Left lung (tissue), 10 donors: ENCODE data around the gene IFT20. TPM values are rescaled to one million over a fixed set of nuclear protein-coding genes. Genes with fewer than 3 reads are reported as not detected.
A peak's percentile ranks its signal among the peaks of the same experiment; 100 is the strongest.

Source experiments
- ATAC-seq: fragments of 200-7000 bp; cut with Tn5 transposase; one replicate; pipeline ENCODE4 v1.9.1; 2020; ENCODE audit warnings: moderate library complexity
- DNase-seq, 4 donors: peaks; one replicate each; pipeline ENCODE4 v3.0.0-alpha.2; 2013 to 2020
- H3K27ac ChIP-seq, 2 donors: fragments of 200-600 bp; sonication (generic) in 1 of 2; one replicate each; pipeline versions ENCODE4 v1.5.0 to v1.8.0; 2020 to 2021
- H3K27me3 ChIP-seq, 2 donors: fragments of 200-600 bp; sonication (generic) in 1 of 2; one replicate each; pipeline versions ENCODE4 v1.5.0 to v1.8.0; 2020 to 2021
- H3K36me3 ChIP-seq, 2 donors: fragments of 200-600 bp; sonication (generic) in 1 of 2; one replicate each; pipeline versions ENCODE4 v1.5.0 to v1.8.0; 2020 to 2021
- H3K4me1 ChIP-seq, 2 donors: fragments of 200-600 bp; one replicate each; pipeline ENCODE4 v1.8.0; 2021
- H3K4me3 ChIP-seq, 2 donors: fragments of 200-600 bp; sonication (generic) in 1 of 2; one replicate each; pipeline versions ENCODE4 v1.5.0 to v1.8.0; 2020 to 2021; ENCODE audit warnings: mild to moderate bottlenecking in 1 of 2
- H3K9me3 ChIP-seq, 2 donors: fragments of 200-600 bp; sonication (generic) in 1 of 2; one replicate each; pipeline versions ENCODE4 v1.5.0 to v1.8.0; 2020 to 2021
- CTCF ChIP-seq, 2 donors: fragments of 200-600 bp; sonication (generic) in 1 of 2; IDR thresholded peaks; one replicate each; pipeline versions ENCODE4 v1.5.0 to v1.8.0; 2021; ENCODE audit warnings: antibody characterized with exemption in 2 of 2
- intact Hi-C, 2 donors: fragments of 100-400 bp; cut with DNase I; formaldehyde crosslinking; loops; one replicate each; pipeline versions ENCODE4 v1.11.2 to v1.14.2; 2022
- polyA plus RNA-seq, 6 donors: library from polyadenylated mRNA; unstranded; fragments of 120-200 nt; gene quantifications; one replicate each; pipeline ENCODE4 v1.2.1, GENCODE V29; 2013; ENCODE audit not compliant: insufficient read length in 6 of 6
- total RNA-seq, 2 donors: library from RNA; stranded (reverse); fragmentation: NEBNext Ultra II Directional; extraction: Animal tissue kit (Norgen Biotek cat#: 25700); gene quantifications; one replicate each; pipeline ENCODE4 v1.2.1, GENCODE V29; 2021
- donor health status: DM: no; HTN: yes; CAD: no.
- donor health status: DM: no; HTN: no; CAD: no.

IFT20 gene
- total and polyA plus RNA-seq, 8 donors, result 27.6 to 60.4 (median 54.2) TPM

- no peaks in the 10 kb centered on the region for H3K27me3 ChIP-seq
- H3K9me3 ChIP-seq, result no peaks in the 10 kb centered on the region
- TF ChIP-seq CTCF (IDR thresholded peaks at IDR 0.05), result no peak
- ATAC-seq, result no peak
- no peak for DNase-seq
- no peak within 1 kb of the TSS for H3K4me3 ChIP-seq
- H3K4me1 ChIP-seq, result no peaks in the 10 kb centered on the region
- intact Hi-C loops, result no loop called here
- H3K27ac ChIP-seq, result no peak within 1 kb of the TSS
- H3K36me3 ChIP-seq, result peaks cover 0 to 55% of the 10 kb centered on the region in 2 donors
Observed at GRCh38 chr17:28364665-28365363, 29.5 kb upstream of the IFT20 start, which contains the start of gene SEBOX. SEBOX (minus strand) TSS chr17:28365199; CDS start chr17:28365151, 48 bp downstream.

GRCh38 chr17:28363776-28364650 lies 28.7 kb upstream of the IFT20 start:
- no peak for ATAC-seq
- Histone ChIP-seq H3K27me3 (no peaks in the 10 kb centered on the region), H3K4me1 (peaks cover 0 to 2% of the 10 kb centered on the region in 2 donors), H3K4me3 (no peak overlapping the region), H3K9me3 (no peaks in the 10 kb centered on the region), H3K36me3 (peaks cover 0 to 63% of the 10 kb centered on the region in 2 donors), H3K27ac (no peak overlapping the region)
- no peak for DNase-seq
- TF ChIP-seq CTCF (IDR thresholded peaks at IDR 0.05), result no peak
- intact Hi-C loops, result no loop called here

GRCh38 chr17:28363186-28363585 lies 27.9 kb upstream of the IFT20 start:
- Histone ChIP-seq H3K4me3 (no peak overlapping the region), H3K4me1 (peaks cover 6 to 10% of the 10 kb centered on the region in 2 donors), H3K27me3 (no peaks in the 10 kb centered on the region), H3K9me3 (no peaks in the 10 kb centered on the region), H3K36me3 (peaks cover 0 to 66% of the 10 kb centered on the region in 2 donors), H3K27ac (no peak overlapping the region)
- intact Hi-C loops, result no loop called here
- no peak for TF ChIP-seq CTCF (IDR thresholded peaks at IDR 0.05)
- ATAC-seq, result no peak
- no peak for DNase-seq

GRCh38 chr17:28357901-28358197 lies 22.6 kb upstream of the IFT20 start:
- Histone ChIP-seq H3K9me3 (no peaks in the 10 kb centered on the region), H3K27me3 (no peaks in the 10 kb centered on the region), H3K27ac (peak overlapping the region; percentile 84 to 88), H3K4me3 (peak overlapping the region; percentile 95 to 98), H3K4me1 (peaks cover 17 to 33% of the 10 kb centered on the region in 2 donors), H3K36me3 (peaks cover 0 to 63% of the 10 kb centered on the region in 2 donors)
- no peak for TF ChIP-seq CTCF (IDR thresholded peaks at IDR 0.05)
- intact Hi-C loops, result no loop called here
- ATAC-seq (no peak), DNase-seq (no peak)
